ENCODE measurements around the gene WHRN. TPM values are rescaled to one million over a fixed set of nuclear protein-coding genes. Genes with fewer than 3 reads are reported as not detected.

The WHRN gene
- total RNA-seq, 1 donor from 2014 or later = 1.1 TPM

DNA sequence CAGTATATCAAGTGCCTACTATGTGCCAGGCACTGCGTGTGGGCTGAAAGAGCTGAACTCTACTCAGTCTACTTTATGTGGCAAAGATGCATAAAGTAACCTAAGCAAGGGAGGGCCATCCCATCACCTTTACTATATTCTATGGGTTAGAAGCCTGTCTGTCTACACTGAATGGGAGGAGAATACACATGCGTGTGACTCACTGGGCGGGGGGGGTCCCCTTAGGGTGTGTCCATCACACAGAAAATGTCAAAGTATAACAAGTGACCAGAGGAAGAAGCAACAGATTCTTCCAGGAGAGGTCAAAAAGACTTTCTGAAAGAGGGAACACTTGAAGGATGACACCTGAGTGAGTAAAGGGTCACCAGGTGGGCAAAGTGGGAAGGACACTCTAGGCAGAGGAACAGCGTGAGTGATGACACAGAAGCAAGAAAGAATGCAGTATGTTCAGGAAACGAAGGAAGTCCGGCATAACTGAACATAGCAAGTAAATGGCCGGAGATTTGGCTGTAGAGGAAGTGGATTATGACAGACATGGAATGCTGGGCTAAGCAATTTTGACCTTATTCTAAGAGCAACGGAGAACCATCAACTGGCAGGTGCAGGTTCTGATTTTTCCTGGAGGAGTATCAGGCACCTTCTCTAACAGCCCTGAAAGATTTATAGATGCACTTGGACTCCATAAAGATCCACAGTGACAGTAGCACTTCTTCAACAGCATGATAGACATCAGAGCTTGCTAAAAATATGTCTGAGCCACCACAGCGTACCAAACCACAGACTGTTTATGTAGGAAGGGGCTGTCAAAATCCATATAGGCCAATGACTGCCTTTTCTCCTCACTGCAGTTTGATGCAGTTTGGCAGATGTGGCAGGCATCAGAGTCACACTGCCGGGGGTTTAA is 8.0 kb upstream of the WHRN start:
- Histone ChIP-seq H2AFZ (replicated peaks) (no peak overlapping the region), H3K27ac (no peak overlapping the region), H3K9me3 (ENCODE audit: low read depth) (no peaks in the 10 kb centered on the region), H3K4me3 (no peak overlapping the region), H4K20me1 (ENCODE audit: low read depth) (no peaks in the 10 kb centered on the region), H3K27me3 (peaks cover 16% of the 10 kb centered on the region), H3F3A (ENCODE audit: low read depth) (no peaks in the 10 kb centered on the region), H3K4me1 (peaks cover 3% of the 10 kb centered on the region), H3K79me2 (ENCODE audit: low read depth) (no peaks in the 10 kb centered on the region), H3K4me2 (no peak overlapping the region), H3K36me3 (no peaks in the 10 kb centered on the region), H3K9ac (no peak overlapping the region)
- H3K27me3 Mint-ChIP-seq (ENCODE audit: insufficient read depth, low read depth) = peaks cover 2% of the 10 kb centered on the region
- no peaks in the 10 kb centered on the region for H3K36me3 Mint-ChIP-seq
- TF ChIP-seq CTCF (IDR thresholded peaks at IDR 0.05) = no peak
- no peak overlapping the region for H3K27ac Mint-ChIP-seq
- H3K9me3 Mint-ChIP-seq = no peaks in the 10 kb centered on the region
- no peak for DNase-seq (ENCODE audit: low spot score)
- no peak overlapping the region for H3K4me3 Mint-ChIP-seq
- H3K4me1 Mint-ChIP-seq = peaks cover 8% of the 10 kb centered on the region

GRCh38 chr9:114511978-114512874 is 7.0 kb upstream of the WHRN start:
- peaks cover 13% of the 10 kb centered on the region for H3K4me1 Mint-ChIP-seq
- DNase-seq (ENCODE audit: low spot score) = no peak
- Histone ChIP-seq H3K4me1 (peaks cover 7% of the 10 kb centered on the region), H4K20me1 (ENCODE audit: low read depth) (no peaks in the 10 kb centered on the region), H3K9ac (no peak overlapping the region), H3F3A (ENCODE audit: low read depth) (no peaks in the 10 kb centered on the region), H3K27ac (no peak overlapping the region), H3K4me3 (no peak overlapping the region), H3K4me2 (no peak overlapping the region), H3K36me3 (no peaks in the 10 kb centered on the region), H3K79me2 (ENCODE audit: low read depth) (no peaks in the 10 kb centered on the region), H3K27me3 (peaks cover 25% of the 10 kb centered on the region), H2AFZ (replicated peaks) (no peak overlapping the region), H3K9me3 (ENCODE audit: low read depth) (no peaks in the 10 kb centered on the region)
- no peak overlapping the region for H3K4me3 Mint-ChIP-seq
- H3K9me3 Mint-ChIP-seq = no peaks in the 10 kb centered on the region
- H3K27ac Mint-ChIP-seq = no peak overlapping the region
- H3K36me3 Mint-ChIP-seq = no peaks in the 10 kb centered on the region
- TF ChIP-seq EZH2 (IDR thresholded peaks at IDR 0.05) = no peak
- no peak for TF ChIP-seq CTCF (IDR thresholded peaks at IDR 0.05)
- TF ChIP-seq EZH2phosphoT487 (IDR thresholded peaks at IDR 0.05) = no peak
- peaks cover 2% of the 10 kb centered on the region for H3K27me3 Mint-ChIP-seq (ENCODE audit: insufficient read depth, low read depth)

DNA sequence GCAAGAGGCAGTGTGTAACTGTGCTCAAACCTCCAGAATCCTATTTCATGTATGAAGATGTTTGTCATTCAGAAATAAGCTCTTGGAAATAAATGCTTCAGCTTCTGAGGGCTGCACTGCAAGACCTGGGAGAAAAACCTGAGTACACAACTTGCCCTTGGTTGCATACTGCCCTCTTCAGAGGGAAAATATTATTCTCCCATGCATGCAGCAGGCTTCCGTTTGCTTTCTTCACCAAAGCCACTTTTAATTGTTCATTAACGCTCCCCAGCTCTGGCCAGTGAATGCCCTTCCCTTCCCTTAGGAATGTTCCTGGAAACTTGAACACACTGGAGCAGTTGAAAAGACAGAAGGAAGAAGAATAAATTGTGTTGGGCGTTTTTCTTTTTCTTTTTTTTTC is 2.5 kb upstream of the WHRN start:
- no peak overlapping the region for H2AFZ ChIP-seq (replicated peaks)
- Mint-ChIP-seq H3K36me3 (no peaks in the 10 kb centered on the region), H3K4me3 (no peak overlapping the region), H3K27me3 (ENCODE audit: insufficient read depth, low read depth) (peaks cover 12% of the 10 kb centered on the region), H3K27ac (no peak overlapping the region), H3K9me3 (peaks cover 3% of the 10 kb centered on the region), H3K4me1 (peaks cover 27% of the 10 kb centered on the region)
- peaks cover 59% of the 10 kb centered on the region for H3K27me3 ChIP-seq
- peak; percentile 57 for DNase-seq (ENCODE audit: low spot score)
- peaks cover 26% of the 10 kb centered on the region for H3K4me1 ChIP-seq
- H4K20me1 ChIP-seq (ENCODE audit: low read depth) = no peaks in the 10 kb centered on the region
- H3K9ac ChIP-seq = no peak overlapping the region
- TF ChIP-seq CTCF (IDR thresholded peaks at IDR 0.05) (peak; percentile 36), EZH2phosphoT487 (IDR thresholded peaks at IDR 0.05) (no peak), EZH2 (IDR thresholded peaks at IDR 0.05) (no peak)
- no peaks in the 10 kb centered on the region for H3K36me3 ChIP-seq
- no peak overlapping the region for H3K4me3 ChIP-seq
- peaks cover 5% of the 10 kb centered on the region for H3K79me2 ChIP-seq (ENCODE audit: low read depth)
- peaks cover 15% of the 10 kb centered on the region for H3F3A ChIP-seq (ENCODE audit: low read depth)
- H3K4me2 ChIP-seq = no peak overlapping the region
- no peak overlapping the region for H3K27ac ChIP-seq
- no peaks in the 10 kb centered on the region for H3K9me3 ChIP-seq (ENCODE audit: low read depth)
